Thymus (tissue), 11 donors: Measurements from ENCODE around the gene CASP5. TPM values are rescaled to one million over a fixed set of nuclear protein-coding genes. Genes with fewer than 3 reads are reported as not detected.

Source experiments
- DNase-seq, 9 donors: peaks; one replicate each; pipeline ENCODE4 v3.0.0-alpha.2; 2013; ENCODE audit warnings: low spot score in 9 of 9, low read depth in 6 of 9, missing footprints in 1 of 9
- H3K27ac ChIP-seq, 2 donors: one replicate each; pipeline ENCODE4 v1.5.1; 2013; ENCODE audit warnings: control low read depth in 1 of 2, low read depth in 1 of 2, low read length in 1 of 2, mild to moderate bottlenecking in 1 of 2, moderate library complexity in 1 of 2
- H3K27me3 ChIP-seq, 2 donors: one replicate each; pipeline ENCODE4 v1.5.1; 2013; ENCODE audit warnings: low read length in 1 of 2; ENCODE audit not compliant: control insufficient read depth in 2 of 2, insufficient read depth in 1 of 2
- H3K36me3 ChIP-seq, 2 donors: one replicate each; pipeline ENCODE4 v1.5.1; 2013; ENCODE audit warnings: low read length in 1 of 2, mild to moderate bottlenecking in 1 of 2, moderate library complexity in 1 of 2; ENCODE audit not compliant: control insufficient read depth in 2 of 2, insufficient read depth in 2 of 2
- H3K4me1 ChIP-seq, 2 donors: one replicate each; pipeline ENCODE4 v1.5.1; 2013; ENCODE audit warnings: low read length in 2 of 2; ENCODE audit not compliant: control insufficient read depth in 2 of 2, insufficient read depth in 2 of 2
- H3K4me3 ChIP-seq, 2 donors: one replicate each; pipeline ENCODE4 v1.5.1; 2013; ENCODE audit warnings: low read length in 2 of 2, control low read depth in 1 of 2, mild to moderate bottlenecking in 1 of 2
- H3K9me3 ChIP-seq, 2 donors: one replicate each; pipeline ENCODE4 v1.5.1; 2013; ENCODE audit warnings: low read length in 1 of 2, mild to moderate bottlenecking in 1 of 2; ENCODE audit not compliant: control insufficient read depth in 2 of 2, insufficient read depth in 1 of 2
- WGBS: extraction: QIAGEN DNeasy Blood & Tissue Kit; methylation state at CpG from one replicate; pipeline ENCODE4 v1.1.7; 2013; 5-methylcytosine and 5-hydroxymethylcytosine counted together
- polyA plus RNA-seq: library from polyadenylated mRNA; stranded (reverse); fragments of 200-250 nt; gene quantifications from one replicate; pipeline ENCODE4 v1.2.3, GENCODE V29; 2013
- total RNA-seq: library from RNA; stranded (reverse); fragments of 120-200 nt; gene quantifications from one replicate; pipeline ENCODE4 v1.2.4, GENCODE V29; 2013
- donor health status: healthy.

CASP5 gene
- total and polyA plus RNA-seq, 2 donors = 0.33 to 0.55 TPM

GRCh38 chr11:104965735-104966134, 57.2 kb downstream of the CASP5 start:
- H3K9me3 ChIP-seq = peaks cover 1 to 4% of the 10 kb centered on the region in 2 donors
- no peak overlapping the region for H3K4me3 ChIP-seq
- H3K36me3 ChIP-seq = no peaks in the 10 kb centered on the region
- no peak for DNase-seq
- no peaks in the 10 kb centered on the region for H3K27me3 ChIP-seq
- H3K4me1 ChIP-seq = peaks cover 0 to 5% of the 10 kb centered on the region in 2 donors
- 96% methylated on average over 5 of the region's 5 CpGs for WGBS
- H3K27ac ChIP-seq = no peak overlapping the region

GRCh38 chr11:104964247-104964646, 58.7 kb downstream of the CASP5 start:
- Histone ChIP-seq H3K4me3 (no peak overlapping the region), H3K27ac (no peak overlapping the region), H3K9me3 (peaks cover 1 to 4% of the 10 kb centered on the region in 2 donors), H3K4me1 (peaks cover 0 to 5% of the 10 kb centered on the region in 2 donors), H3K36me3 (no peaks in the 10 kb centered on the region), H3K27me3 (no peaks in the 10 kb centered on the region)
- DNase-seq = no peak
- WGBS = 97% methylated on average over 1 of the region's 1 CpG

DNA sequence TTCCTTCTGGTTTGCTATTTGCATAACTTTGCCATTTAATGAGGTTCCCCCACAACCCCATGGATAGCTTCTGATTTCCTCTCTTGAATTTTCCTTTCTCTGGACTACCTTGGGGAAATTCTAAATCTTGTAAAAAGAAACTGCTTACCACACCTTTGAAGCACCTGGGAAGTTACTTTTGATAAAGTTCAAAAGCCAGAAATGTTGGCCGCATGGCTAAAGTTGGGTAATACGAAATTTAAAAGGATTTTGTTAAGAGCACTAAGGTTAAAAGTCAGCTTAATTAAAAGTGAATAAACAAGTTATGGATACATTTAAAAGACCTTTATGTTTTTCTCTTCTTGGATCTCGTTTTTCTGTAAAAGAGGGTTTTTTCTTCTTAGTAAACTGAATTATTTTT, 60.1 kb downstream of the CASP5 start:
- H3K27ac ChIP-seq = no peak overlapping the region
- H3K36me3 ChIP-seq = no peaks in the 10 kb centered on the region
- 95% methylated on average over 3 of the region's 3 CpGs for WGBS

DNA sequence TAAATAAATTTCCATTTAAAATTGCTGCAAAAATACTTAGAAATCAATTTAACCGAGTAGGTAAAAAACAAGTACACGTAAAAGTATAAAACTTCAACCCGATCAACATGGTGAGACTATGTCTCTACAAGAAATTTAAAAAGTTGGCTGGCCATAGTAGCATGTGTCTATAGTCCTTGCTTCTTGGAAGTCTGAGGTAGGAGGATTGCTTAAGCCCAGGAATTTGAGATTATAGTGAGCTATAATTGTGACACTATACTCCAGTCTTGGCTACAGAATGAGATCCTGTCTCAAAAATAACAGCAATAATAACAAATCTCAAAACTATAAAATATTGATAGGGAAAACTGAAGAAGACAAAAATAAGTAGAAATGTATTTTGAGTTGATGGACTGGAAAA, 65.7 kb downstream of the CASP5 start:
- no peak overlapping the region for H3K27ac ChIP-seq
- no peaks in the 10 kb centered on the region for H3K4me1 ChIP-seq
- no peaks in the 10 kb centered on the region for H3K27me3 ChIP-seq
- H3K4me3 ChIP-seq = no peak overlapping the region
- DNase-seq = no peak
- H3K36me3 ChIP-seq = peaks cover 0 to 13% of the 10 kb centered on the region in 2 donors
- WGBS = 94% methylated on average over 3 of the region's 3 CpGs
- no peaks in the 10 kb centered on the region for H3K9me3 ChIP-seq

More for the DNA sequence above, 60.1 kb downstream of the CASP5 start:
- Histone ChIP-seq H3K4me1 (no peaks in the 10 kb centered on the region), H3K9me3 (peaks cover 1 to 4% of the 10 kb centered on the region in 2 donors), H3K4me3 (no peak overlapping the region), H3K27me3 (no peaks in the 10 kb centered on the region)
- no peak for DNase-seq

GRCh38 chr11:104956528-104956927, 66.4 kb downstream of the CASP5 start:
- no peak overlapping the region for H3K27ac ChIP-seq
- H3K9me3 ChIP-seq = no peaks in the 10 kb centered on the region
- peaks cover 0 to 13% of the 10 kb centered on the region in 2 donors for H3K36me3 ChIP-seq
- no peaks in the 10 kb centered on the region for H3K4me1 ChIP-seq
- no peaks in the 10 kb centered on the region for H3K27me3 ChIP-seq
- DNase-seq = no peak
- H3K4me3 ChIP-seq = no peak overlapping the region

GRCh38 chr11:104946907-104947306, 76.1 kb downstream of the CASP5 start:
- H3K27me3 ChIP-seq = no peaks in the 10 kb centered on the region
- DNase-seq = peak in 6 of 9 donors; percentile 8 to 68 (median 39)
- H3K4me1 ChIP-seq = no peaks in the 10 kb centered on the region
- 32% methylated on average over 2 of the region's 2 CpGs for WGBS
- H3K9me3 ChIP-seq = no peaks in the 10 kb centered on the region
- H3K36me3 ChIP-seq = peaks cover 11 to 35% of the 10 kb centered on the region in 2 donors
- no peak overlapping the region for H3K27ac ChIP-seq
- no peak overlapping the region for H3K4me3 ChIP-seq

Other genes starting within 250 kb of the CASP5 start
- 0.05 TPM for gene CASP12, start 124.7 kb downstream of the CASP5 start, total RNA-seq
- gene CASP12, start 124.7 kb downstream of the CASP5 start, polyA plus RNA-seq = 0.18 TPM
- gene CASP4, start 54.6 kb downstream of the CASP5 start, total RNA-seq = 82.6 TPM
- 95.6 TPM for gene CASP4, start 54.6 kb downstream of the CASP5 start, polyA plus RNA-seq
- 30.9 TPM for gene CASP1, start 12.0 kb upstream of the CASP5 start, total RNA-seq
- 40.4 TPM for gene CASP1, start 12.0 kb upstream of the CASP5 start, polyA plus RNA-seq
- gene CARD16, start 22.2 kb upstream of the CASP5 start, total RNA-seq = 33.9 TPM
- gene CARD16, start 22.2 kb upstream of the CASP5 start, polyA plus RNA-seq = 75.7 TPM
- gene CARD18, start 116.6 kb upstream of the CASP5 start, total RNA-seq = 0.28 TPM
- 13.9 TPM for gene CARD18, start 116.6 kb upstream of the CASP5 start, polyA plus RNA-seq